ENCODE data around the gene TOMM70. TPM values are rescaled to one million over a fixed set of nuclear protein-coding genes. Genes with fewer than 3 reads are reported as not detected.
"Not testable (repeated sequence)": the region's sequence is repeated elsewhere in the genome, so short reads cannot be mapped to it uniquely, and the experiment has no call there.

TOMM70 gene
- polyA plus RNA-seq = 10 to 100 TPM; 10.0 to 15.4 (median 11.2) TPM

GRCh38 chr3:100400780-100401673 is at the start of gene TOMM70, which contains the start of gene LNP1:
Gene TOMM70 (minus strand): TSS chr3:100401089. CDS start chr3:100400949, 140 bp downstream.
Gene LNP1 (plus strand): TSS chr3:100401539. CDS start chr3:100429730, 28,191 bp downstream.
- no peaks in the 10 kb centered on the region for H3K36me3 Mint-ChIP-seq
- peak within 1 kb of the TSS; percentile 81 to 95 (median 92) for H3K27ac Mint-ChIP-seq
- DNase-seq = peak; percentile 92 to 95 (median 95)
- H3K27me3 Mint-ChIP-seq (ENCODE audit: low read depth in 3 of 3) = peaks cover 0 to 7% (median 6%) of the 10 kb centered on the region in 3 donors
- peak within 1 kb of the TSS; percentile 94 to 98 (median 96) for H3K4me3 Mint-ChIP-seq
- H3K9me3 Mint-ChIP-seq = no peaks in the 10 kb centered on the region
- peaks cover 36 to 70% of the 10 kb centered on the region in 2 donors for H3K4me1 Mint-ChIP-seq

- Mint-ChIP-seq H3K27me3 (ENCODE audit: low read depth in 3 of 3) (peaks cover 2 to 3% (median 3%) of the 10 kb centered on the region in 3 donors), H3K4me1 (no peaks in the 10 kb centered on the region), H3K4me3 (no peak overlapping the region), H3K36me3 (no peaks in the 10 kb centered on the region), H3K9me3 (peaks cover 0 to 9% (median 2%) of the 10 kb centered on the region in 6 donors), H3K27ac (no peak overlapping the region)
- no peak for DNase-seq
These were observed 48.3 kb upstream of the TOMM70 start for GRCh38 chr3:100449214-100449613.

- H3K36me3 Mint-ChIP-seq = no peaks in the 10 kb centered on the region
- H3K27ac Mint-ChIP-seq = no peak overlapping the region
- H3K9me3 Mint-ChIP-seq = peaks cover 0 to 9% (median 2%) of the 10 kb centered on the region in 6 donors
- no peaks in the 10 kb centered on the region for H3K4me1 Mint-ChIP-seq
- no peak for DNase-seq
- H3K4me3 Mint-ChIP-seq = no peak overlapping the region
- H3K27me3 Mint-ChIP-seq (ENCODE audit: low read depth in 3 of 3) = peaks cover 2 to 3% (median 3%) of the 10 kb centered on the region in 3 donors
These were observed 47.2 kb upstream of the TOMM70 start for GRCh38 chr3:100448079-100448478.

GRCh38 chr3:100447067-100447466 is 46.2 kb upstream of the TOMM70 start:
- DNase-seq; H3K27ac Mint-ChIP-seq; H3K4me1 Mint-ChIP-seq; H3K36me3 Mint-ChIP-seq; H3K9me3 Mint-ChIP-seq; H3K4me3 Mint-ChIP-seq; H3K27me3 Mint-ChIP-seq (ENCODE audit: low read depth in 3 of 3): not testable (repeated sequence)

- no peaks in the 10 kb centered on the region for H3K4me1 Mint-ChIP-seq
- no peaks in the 10 kb centered on the region for H3K36me3 Mint-ChIP-seq
- H3K27ac Mint-ChIP-seq = no peak overlapping the region
- DNase-seq = no peak
- peaks cover 3 to 4% (median 3%) of the 10 kb centered on the region in 3 donors for H3K27me3 Mint-ChIP-seq (ENCODE audit: low read depth in 3 of 3)
- no peak overlapping the region for H3K4me3 Mint-ChIP-seq
- H3K9me3 Mint-ChIP-seq = peaks cover 0 to 9% (median 2%) of the 10 kb centered on the region in 6 donors
These were observed 42.8 kb upstream of the TOMM70 start for GRCh38 chr3:100443690-100444089.

GRCh38 chr3:100440895-100441294 is 40.0 kb upstream of the TOMM70 start:
- H3K9me3 Mint-ChIP-seq = no peaks in the 10 kb centered on the region
- H3K36me3 Mint-ChIP-seq = no peaks in the 10 kb centered on the region
- H3K4me3 Mint-ChIP-seq = no peak overlapping the region
- H3K4me1 Mint-ChIP-seq = no peaks in the 10 kb centered on the region
- peak overlapping the region in 1 of 6 donors; percentile 31 for H3K27ac Mint-ChIP-seq
- DNase-seq = no peak
- H3K27me3 Mint-ChIP-seq (ENCODE audit: low read depth in 3 of 3) = peaks cover 0 to 2% (median 2%) of the 10 kb centered on the region in 3 donors

GRCh38 chr3:100438623-100438974 is 37.7 kb upstream of the TOMM70 start:
- H3K9me3 Mint-ChIP-seq = no peaks in the 10 kb centered on the region
- peaks cover 0 to 2% (median 0%) of the 10 kb centered on the region in 3 donors for H3K27me3 Mint-ChIP-seq (ENCODE audit: low read depth in 3 of 3)
- no peak overlapping the region for H3K27ac Mint-ChIP-seq
- no peak overlapping the region for H3K4me3 Mint-ChIP-seq
- DNase-seq = no peak
- no peaks in the 10 kb centered on the region for H3K4me1 Mint-ChIP-seq
- H3K36me3 Mint-ChIP-seq = no peaks in the 10 kb centered on the region

GRCh38 chr3:100437721-100438622 is 37.1 kb upstream of the TOMM70 start:
- no peaks in the 10 kb centered on the region for H3K9me3 Mint-ChIP-seq
- no peak overlapping the region for H3K4me3 Mint-ChIP-seq
- no peaks in the 10 kb centered on the region for H3K36me3 Mint-ChIP-seq

GRCh38 chr3:100436951-100437350 is 36.1 kb upstream of the TOMM70 start:
- Mint-ChIP-seq H3K4me1 (no peaks in the 10 kb centered on the region), H3K27ac (no peak overlapping the region), H3K4me3 (no peak overlapping the region), H3K36me3 (no peaks in the 10 kb centered on the region), H3K27me3 (ENCODE audit: low read depth in 3 of 3) (no peaks in the 10 kb centered on the region), H3K9me3 (no peaks in the 10 kb centered on the region)
- no peak for DNase-seq

More at GRCh38 chr3:100437721-100438622, 37.1 kb upstream of the TOMM70 start:
- Mint-ChIP-seq H3K4me1 (no peaks in the 10 kb centered on the region), H3K27me3 (ENCODE audit: low read depth in 3 of 3) (peaks cover 0 to 2% (median 0%) of the 10 kb centered on the region in 3 donors), H3K27ac (no peak overlapping the region)
- DNase-seq = no peak

- Mint-ChIP-seq H3K27me3 (ENCODE audit: low read depth in 3 of 3) (peaks cover 0 to 15% (median 2%) of the 10 kb centered on the region in 3 donors), H3K4me1 (no peaks in the 10 kb centered on the region), H3K9me3 (no peaks in the 10 kb centered on the region), H3K36me3 (no peaks in the 10 kb centered on the region), H3K27ac (no peak overlapping the region), H3K4me3 (no peak overlapping the region)
- no peak for DNase-seq
These were observed 28.4 kb upstream of the TOMM70 start for GRCh38 chr3:100429187-100429716.

GRCh38 chr3:100427699-100428098 is 26.8 kb upstream of the TOMM70 start:
- DNase-seq = no peak
- H3K27ac Mint-ChIP-seq = no peak overlapping the region
- H3K36me3 Mint-ChIP-seq = no peaks in the 10 kb centered on the region
- H3K9me3 Mint-ChIP-seq = no peaks in the 10 kb centered on the region
- H3K4me3 Mint-ChIP-seq = no peak overlapping the region
- H3K27me3 Mint-ChIP-seq (ENCODE audit: low read depth in 3 of 3) = peaks cover 0 to 22% (median 2%) of the 10 kb centered on the region in 3 donors
- no peaks in the 10 kb centered on the region for H3K4me1 Mint-ChIP-seq

GRCh38 chr3:100426067-100426682 is 25.3 kb upstream of the TOMM70 start:
- DNase-seq = no peak
- Mint-ChIP-seq H3K27me3 (ENCODE audit: low read depth in 3 of 3) (peaks cover 0 to 23% (median 6%) of the 10 kb centered on the region in 3 donors), H3K27ac (no peak overlapping the region), H3K36me3 (no peaks in the 10 kb centered on the region), H3K4me3 (no peak overlapping the region), H3K9me3 (no peaks in the 10 kb centered on the region), H3K4me1 (no peaks in the 10 kb centered on the region)

GRCh38 chr3:100425316-100425715 is 24.4 kb upstream of the TOMM70 start:
- Mint-ChIP-seq H3K4me1 (no peaks in the 10 kb centered on the region), H3K4me3 (no peak overlapping the region)

More at GRCh38 chr3:100425316-100425715, 24.4 kb upstream of the TOMM70 start:
- Mint-ChIP-seq H3K9me3 (no peaks in the 10 kb centered on the region), H3K27me3 (ENCODE audit: low read depth in 3 of 3) (peaks cover 0 to 23% (median 6%) of the 10 kb centered on the region in 3 donors), H3K36me3 (no peaks in the 10 kb centered on the region), H3K27ac (no peak overlapping the region)
- no peak for DNase-seq
